OCI-LY1 (cell line): ENCODE measurements around the gene SATB1.

Experiments used
- CTCF ChIP-seq: fragments of 200-600 bp; sonication (generic), shearing (Covaris generic); IDR thresholded peaks from 2 replicates; pipeline ENCODE4 v1.5.1; 2017; ENCODE audit warnings: mild to moderate bottlenecking, antibody characterized with exemption, low read length, moderate library complexity, mixed read lengths
- EZH2 ChIP-seq: fragments of 200-600 bp; sonication (generic), shearing (Covaris generic); IDR thresholded peaks from 2 replicates; pipeline ENCODE4 v1.8.0; 2017; ENCODE audit warnings: borderline replicate concordance, mixed run types, mild to moderate bottlenecking, antibody characterized with exemption, low read length, moderate library complexity, mixed read lengths

- no peak for TF ChIP-seq CTCF
- no peak for TF ChIP-seq EZH2
These were observed at the start of gene SATB1 for GRCh38 chr3:18424729-18425640.
